ENCODE results near the gene DUSP8. TPM values are rescaled to one million over a fixed set of nuclear protein-coding genes. Genes with fewer than 3 reads are reported as not detected.

DUSP8 gene
- total and polyA plus RNA-seq, 2 of the 8 experiments (the other 6 are each of a cell fraction or from before 2014, with no cell fraction given) = 2.8 to 3.6 TPM

DNA sequence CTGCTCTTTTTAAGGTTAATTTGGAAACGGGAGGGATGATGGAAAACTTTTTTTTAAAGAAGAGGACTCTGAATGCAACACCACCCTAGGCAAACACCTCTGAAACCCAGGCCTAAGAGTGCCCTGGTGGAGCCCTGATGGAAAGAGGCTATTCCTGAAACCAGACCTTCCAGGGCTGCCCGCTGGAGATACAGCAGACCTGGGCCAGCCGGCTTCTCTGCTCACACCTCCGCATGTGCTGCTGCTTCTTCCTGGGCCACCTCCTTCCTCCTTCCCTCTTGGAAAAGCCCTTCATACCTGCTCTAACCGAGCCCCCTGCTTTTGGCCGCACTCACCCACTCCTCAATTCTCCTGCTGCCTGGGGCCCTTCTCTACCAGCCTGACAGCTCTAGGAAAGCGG is 37.9 kb downstream of the DUSP8 start:
- Histone ChIP-seq H2BK120ac (replicated peaks; ENCODE audit: low read depth, low read length) (no peak overlapping the region), H3K9ac (replicated peaks in 1 of 4; ENCODE audit: extremely low read depth in 1 of 4, low read depth in 3 of 4, low read length in 3 of 4) (no peak overlapping the region), H3K4ac (replicated peaks; ENCODE audit: insufficient read length, low read depth, low read length) (no peak overlapping the region), H3K14ac (ENCODE audit: insufficient read length) (no peak overlapping the region), H3K27ac (ENCODE audit: low read depth, low read length) (no peak overlapping the region), H4K91ac (replicated peaks; ENCODE audit: insufficient read length, low read length) (no peak overlapping the region), H2BK5ac (ENCODE audit: low read depth, low read length) (no peak overlapping the region), H3K4me2 (ENCODE audit: insufficient read depth in 1 of 2, low read depth in 2 of 2, low read length in 2 of 2) (no peak overlapping the region), H3K18ac (ENCODE audit: extremely low read depth, low read length) (no peak overlapping the region), H3K79me1 (ENCODE audit: low read depth, low read length) (peaks cover 27% of the 10 kb centered on the region), H3K9me3 (ENCODE audit: insufficient read depth in 2 of 2, low read depth in 1 of 2, low read length in 1 of 2) (no peaks in the 10 kb centered on the region), H3K4me3 (ENCODE audit: extremely low read depth in 1 of 4, insufficient read depth in 2 of 4, low read depth in 3 of 4, low read length in 4 of 4) (no peak overlapping the region), H3K56ac (replicated peaks; ENCODE audit: insufficient read length, low read depth, low read length) (no peak overlapping the region), H4K20me1 (replicated peaks in 1 of 2; ENCODE audit: control insufficient read depth in 1 of 2, insufficient read depth in 2 of 2, low read length in 2 of 2) (peaks cover 0 to 9% of the 10 kb centered on the region in 2 experiments), H3K27me3 (replicated peaks in 1 of 4; ENCODE audit: control insufficient read depth in 3 of 4, extremely low read depth in 1 of 4, insufficient read depth in 3 of 4, low read length in 3 of 4) (peaks cover 0 to 9% (median 5%) of the 10 kb centered on the region in 4 experiments; a peak in 5 of 7 replicates), H2AFZ (ENCODE audit: low read length) (no peak overlapping the region), H2BK12ac (ENCODE audit: low read depth, low read length) (no peak overlapping the region), H3K79me2 (ENCODE audit: control insufficient read depth in 1 of 2, insufficient read depth in 2 of 2, low read length in 2 of 2) (peaks cover 0 to 57% of the 10 kb centered on the region in 2 experiments; a peak in 1 of 4 replicates), H2AK5ac (ENCODE audit: low read depth, low read length) (no peak overlapping the region), H3K4me1 (replicated peaks in 1 of 4; ENCODE audit: control insufficient read depth in 3 of 4, insufficient read depth in 4 of 4, low read length in 3 of 4) (no peaks in the 10 kb centered on the region; a peak in 1 of 7 replicates), H4K8ac (ENCODE audit: extremely low read depth, insufficient read depth, low read length) (no peak overlapping the region), H3K36me3 (ENCODE audit: control insufficient read depth in 2 of 4, insufficient read depth in 4 of 4, low read length in 3 of 4) (no peaks in the 10 kb centered on the region), H2BK15ac (ENCODE audit: low read length) (no peak overlapping the region), H3K23ac (ENCODE audit: insufficient read length) (no peak overlapping the region), H4K5ac (ENCODE audit: insufficient read length, low read depth, low read length) (no peak overlapping the region), H2BK20ac (ENCODE audit: low read length) (no peak overlapping the region), H3K23me2 (ENCODE audit: low read depth, low read length) (no peaks in the 10 kb centered on the region)
- no peak for DNase-seq (ENCODE audit: low read depth in 1 of 2, low spot score in 2 of 2)
- POLR2A ChIA-PET (ENCODE audit: partially characterized antibody) = interaction anchor here (1.4 kb wide), 1 partner anchor 14 kb away, joined by 3 read pairs; no protein-coding TSS in a partner anchor
- no peak for FAIRE-seq
- CTCF ChIA-PET (ENCODE audit: partially characterized antibody) = interaction anchor here (0.8 to 1.2 kb wide), 3 partner anchors 8 to 101 kb away, joined by 3 to 4 read pairs (median 3); no protein-coding TSS in a partner anchor
- WGBS, 2 experiments (ENCODE audit: extremely low coverage in 1 of 2, insufficient coverage in 1 of 2, insufficient read length in 1 of 2, insufficient replicate concordance in 2 of 2, low coverage in 1 of 2, low lambda C conversion rate in 2 of 2, missing lambda C conversion rate in 1 of 2) = 77% methylated on average over 5 of the region's 7 CpGs; no CpG with 5 or more reads in 1 of the 2 experiments
- no peak for TF ChIP-seq SIN3A (conservative IDR thresholded peaks at IDR 0.05 in 1 of 2, IDR thresholded peaks at IDR 0.05 in 1 of 2; ENCODE audit: low read depth in 1 of 2, low read length in 2 of 2)
- TF ChIP-seq JUND (IDR thresholded peaks at IDR 0.05; ENCODE audit: low read length) = no peak
- no peak for TF ChIP-seq TEAD4 (IDR thresholded peaks at IDR 0.05; ENCODE audit: low read depth, low read length)
- TF ChIP-seq SP4 (IDR thresholded peaks at IDR 0.05; ENCODE audit: low read length) = no peak
